K562 (cell line): ENCODE data around the gene OR4D9. TPM values are rescaled to one million over a fixed set of nuclear protein-coding genes. Genes with fewer than 3 reads are reported as not detected.

Experiments
- BHLHE40 ChIP-seq: IDR thresholded peaks from 2 replicates; pipeline ENCODE4 v1.6.1; 2011; ENCODE audit warnings: low read length, improper control_type of control experiment
- ETV1 ChIP-seq: fragments of 450-650 bp; conservative IDR thresholded peaks from 2 replicates; pipeline ENCODE4 v1.6.1; 2016; ENCODE audit warnings: missing genetic modification characterization, control low read depth, low read depth, missing compliant biosample characterization
- HDAC2 ChIP-seq: fragments of 450-650 bp; IDR thresholded peaks from 2 replicates; pipeline ENCODE4 v1.6.1; 2016; ENCODE audit warnings: mild to moderate bottlenecking
- MYBL2 ChIP-seq, 2 experiments: fragments of 450-650 bp in 1 of 2; sonication (generic) in 1 of 2; formaldehyde crosslinking in 1 of 2; IDR thresholded peaks; 2 replicates each; pipeline versions ENCODE4 v1.6.1 to v1.8.1; 2017 to 2022; ENCODE audit warnings: borderline replicate concordance in 1 of 2, inconsistent platforms in 1 of 2, low read depth in 1 of 2, mild to moderate bottlenecking in 1 of 2, missing genetic modification reagents in 1 of 2, moderate library complexity in 1 of 2
- NCOR1 ChIP-seq: fragments of 450-650 bp; IDR thresholded peaks from 2 replicates; pipeline ENCODE4 v1.6.1; 2016; ENCODE audit warnings: mild to moderate bottlenecking, moderate library complexity
- NR2C1 ChIP-seq, 2 experiments: fragments of 450-650 bp; IDR thresholded peaks; 2 replicates each; pipeline ENCODE4 v1.6.1; 2017; ENCODE audit warnings: mild to moderate bottlenecking in 2 of 2, antibody characterized with exemption in 1 of 2, inconsistent platforms in 1 of 2, missing compliant biosample characterization in 1 of 2, missing genetic modification characterization in 1 of 2
- PRMT5 ChIP-seq: sonication (generic); formaldehyde crosslinking; IDR thresholded peaks from 2 replicates; pipeline ENCODE4 v1.5.0; 2020; ENCODE audit warnings: missing genetic modification reagents
- RCOR1 ChIP-seq, 2 experiments: IDR thresholded peaks; 2 replicates each; pipeline ENCODE4 v1.6.1; 2012; ENCODE audit warnings: low read depth in 2 of 2, low read length in 2 of 2, borderline replicate concordance in 1 of 2, improper control_type of control experiment in 1 of 2
- RFX7 ChIP-seq: fragments of 250-450 bp; sonication (Bioruptor Pico); IDR thresholded peaks from 2 replicates; pipeline ENCODE4 v1.5.1; 2021; ENCODE audit warnings: mild to moderate bottlenecking
- TFAP4 ChIP-seq: sonication (generic); formaldehyde crosslinking; IDR thresholded peaks from 2 replicates; pipeline ENCODE4 v1.8.0; 2022; ENCODE audit warnings: missing genetic modification reagents, mild to moderate bottlenecking, moderate library complexity, borderline replicate concordance
- YY1 ChIP-seq, 3 experiments: IDR thresholded peaks; 2 replicates each; pipeline ENCODE4 v1.6.1; 2011; ENCODE audit warnings: low read length in 2 of 3, mild to moderate bottlenecking in 2 of 3, moderate library complexity in 2 of 3, borderline replicate concordance in 1 of 3, control low read depth in 1 of 3, low read depth in 1 of 3; ENCODE audit not compliant: insufficient read depth in 3 of 3, insufficient replicate concordance in 2 of 3, control insufficient read depth in 1 of 3, insufficient read length in 1 of 3; ENCODE audit errors: extremely low read depth in 1 of 3
- ZBTB40 ChIP-seq, 2 experiments: fragments of 450-650 bp in 1 of 2; sonication (generic) in 1 of 2; formaldehyde crosslinking in 1 of 2; IDR thresholded peaks; 2 replicates each; pipeline versions ENCODE4 v1.7.1 to v1.9.0; 2016 to 2022; ENCODE audit warnings: inconsistent platforms in 1 of 2, mild to moderate bottlenecking in 1 of 2, missing genetic modification reagents in 1 of 2
- ZFP1 ChIP-seq: fragments of 450-650 bp; formaldehyde crosslinking; IDR thresholded peaks from 2 replicates; pipeline ENCODE4 v1.4.0; 2020; ENCODE audit warnings: mild to moderate bottlenecking, mixed read lengths
- ZFP30 ChIP-seq: fragments of 250-450 bp; sonication (Bioruptor Pico); IDR thresholded peaks from 2 replicates; pipeline ENCODE4 v1.8.0; 2022; ENCODE audit warnings: moderate library complexity, mild to moderate bottlenecking, inconsistent platforms, borderline replicate concordance
- ZNF217 ChIP-seq: sonication (generic); formaldehyde crosslinking; IDR thresholded peaks from 2 replicates; pipeline ENCODE4 v1.8.0; 2022; ENCODE audit warnings: mild to moderate bottlenecking, missing genetic modification reagents
- polyA plus RNA-seq, 8 experiments: library from polyadenylated mRNA; depleted of rRNA in 4 of 8; stranded (reverse) in 5 of 8; unstranded in 3 of 8; fragments of >200 nt; fragmentation: Nextera tagmentation in 2 of 8; fragmentation: Illumina TruSeq in 1 of 8; extraction: Ambion mirVana in 2 of 8; extraction: Trizol in 1 of 8; gene quantifications; 2 replicates each; pipeline versions ENCODE4 v1.2.1 to v1.2.3, GENCODE V29; 2011 to 2014; ENCODE audit warnings: inconsistent platforms in 1 of 8, missing spikeins in 1 of 8
- total RNA-seq, 7 experiments: library from RNA; depleted of rRNA in 6 of 7; stranded (reverse); fragments of >200 nt in 6 of 7; fragmentation: Illumina TruSeq in 2 of 7; extraction: Trizol in 2 of 7; gene quantifications; 2 replicates each; pipeline versions ENCODE4 v1.2.1 to v1.2.3, GENCODE V29; 2011 to 2021; ENCODE audit warnings: low replicate concordance in 1 of 7

OR4D9 gene
- total and polyA plus RNA-seq, 9 of the 15 experiments (the other 6 are each of a cell fraction or from before 2014, with no cell fraction given) = not detected

GRCh38 chr11:59556115-59556916, 45.0 kb downstream of the OR4D9 start (continued):
- TF ChIP-seq ZBTB40 (IDR thresholded peaks at IDR 0.05) (peak; percentile 78), ZBTB40 (CRISPR knock-in tag; IDR thresholded peaks at IDR 0.05) (no peak), NCOR1 (peak; percentile 37; the same call in 1 of the 2 replicates), ETV1 (tag) (peak; percentile 92), TFAP4 (no peak), ZFP1 (CRISPR knock-in tag) (no peak), HDAC2 (peak; percentile 54; the same call in 1 of the 2 replicates), ZNF217 (no peak), PRMT5 (CRISPR knock-in tag) (no peak), NR2C1 (IDR thresholded peaks at IDR 0.05) (0 out of 2 replicates have a peak, but pooled peaks have one; percentile 16), NR2C1 (tag; IDR thresholded peaks at IDR 0.05) (peak; percentile 41; the same call in 1 of the 2 replicates), MYBL2 (IDR thresholded peaks at IDR 0.05; ENCODE audit: low read depth) (no peak), MYBL2 (CRISPR knock-in tag; IDR thresholded peaks at IDR 0.05; ENCODE audit: borderline replicate concordance) (no peak), RCOR1 (IDR thresholded peaks at IDR 0.05; ENCODE audit: borderline replicate concordance in 1 of 2, low read depth in 2 of 2, low read length in 2 of 2) (peak; percentile 24 to 73; a peak in 2 of 4 replicates), RFX7 (no peak), ZFP30 (CRISPR knock-in tag) (no peak), BHLHE40 (peak; percentile 44), YY1 (IDR thresholded peaks at IDR 0.05; ENCODE audit: borderline replicate concordance in 1 of 3, control insufficient read depth in 1 of 3, extremely low read depth in 1 of 3, insufficient read depth in 3 of 3, insufficient read length in 1 of 3, insufficient replicate concordance in 2 of 3, low read depth in 1 of 3, low read length in 2 of 3) (peak in 2 of 3 experiments; percentile 29 to 36)
